ENCODE results near the gene SART3. TPM values are rescaled to one million over a fixed set of nuclear protein-coding genes. Genes with fewer than 3 reads are reported as not detected.
A peak's percentile ranks its signal among the peaks of the same experiment; 100 is the strongest.

SART3 gene
- total and polyA plus RNA-seq, 2 of the 13 experiments (the other 11 are each of a cell fraction or from before 2014, with no cell fraction given), result 16.1 to 69.9 TPM

- 0 out of 2 replicates have a peak, but pooled peaks have one; percentile 11 for TF ChIP-seq PAXIP1 (CRISPR knock-in tag; conservative IDR thresholded peaks at IDR 0.05)
- no peak for TF ChIP-seq ZNF460 (CRISPR knock-in tag; IDR thresholded peaks at IDR 0.05; ENCODE audit: borderline replicate concordance)
- TF ChIP-seq, protein P1, sequence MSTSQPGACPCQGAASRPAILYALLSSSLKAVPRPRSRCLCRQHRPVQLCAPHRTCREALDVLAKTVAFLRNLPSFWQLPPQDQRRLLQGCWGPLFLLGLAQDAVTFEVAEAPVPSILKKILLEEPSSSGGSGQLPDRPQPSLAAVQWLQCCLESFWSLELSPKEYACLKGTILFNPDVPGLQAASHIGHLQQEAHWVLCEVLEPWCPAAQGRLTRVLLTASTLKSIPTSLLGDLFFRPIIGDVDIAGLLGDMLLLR (CRISPR knock-in tag; IDR thresholded peaks at IDR 0.05), result no peak
- no peak for TF ChIP-seq SATB2 (CRISPR knock-in tag; IDR thresholded peaks at IDR 0.05)
- TF ChIP-seq NFE2 (CRISPR knock-in tag; IDR thresholded peaks at IDR 0.05), result no peak
- peak; percentile 47; the same call in 1 of the 2 replicates for TF ChIP-seq MEF2D (CRISPR knock-in tag; IDR thresholded peaks at IDR 0.05)
- peak; percentile 91 for TF ChIP-seq CREB1 (IDR thresholded peaks at IDR 0.05)
- TF ChIP-seq CREB1 (CRISPR knock-in tag; IDR thresholded peaks at IDR 0.05), result peak; percentile 92
- TF ChIP-seq ZUFSP (CRISPR knock-in tag; IDR thresholded peaks at IDR 0.05; ENCODE audit: borderline replicate concordance), result no peak
- TF ChIP-seq SETDB1 (CRISPR knock-in tag; IDR thresholded peaks at IDR 0.05; ENCODE audit: borderline replicate concordance), result no peak
- TF ChIP-seq SNAPC5 (CRISPR knock-in tag; IDR thresholded peaks at IDR 0.05; ENCODE audit: borderline replicate concordance), result no peak
- peak; percentile 36 for TF ChIP-seq ZNF781 (CRISPR knock-in tag; IDR thresholded peaks at IDR 0.05; ENCODE audit: borderline replicate concordance, not compliant biosample characterization)
- no peak for TF ChIP-seq KDM3A (CRISPR knock-in tag; IDR thresholded peaks at IDR 0.05; ENCODE audit: low read depth)
- no peak for TF ChIP-seq ZNF639 (CRISPR knock-in tag; conservative IDR thresholded peaks at IDR 0.05)
- TF ChIP-seq DNMT1 (CRISPR knock-in tag; IDR thresholded peaks at IDR 0.05), result no peak
- TF ChIP-seq ZNF552 (CRISPR knock-in tag; IDR thresholded peaks at IDR 0.05; ENCODE audit: borderline replicate concordance), result no peak
- TF ChIP-seq ADNP (CRISPR knock-in tag; IDR thresholded peaks at IDR 0.05), result no peak
- TF ChIP-seq SP140L (CRISPR knock-in tag; IDR thresholded peaks at IDR 0.05; ENCODE audit: borderline replicate concordance), result no peak
- TF ChIP-seq ZNF556 (CRISPR knock-in tag; IDR thresholded peaks at IDR 0.05; ENCODE audit: borderline replicate concordance), result no peak
- no peak for TF ChIP-seq ZNF569 (CRISPR knock-in tag; IDR thresholded peaks at IDR 0.05; ENCODE audit: borderline replicate concordance)
- TF ChIP-seq MYNN (CRISPR knock-in tag; IDR thresholded peaks at IDR 0.05; ENCODE audit: low read depth), result no peak
- 0 out of 2 replicates have a peak, but pooled peaks have one; percentile 7 for TF ChIP-seq ZFP37 (CRISPR knock-in tag; IDR thresholded peaks at IDR 0.05; ENCODE audit: borderline replicate concordance)
Observed at GRCh38 chr12:108514973-108515814, 45.8 kb downstream of the SART3 start, which contains the start of gene FICD (continued).

Measured in HepG2 (cell line).